H9 (cell line): ENCODE data around the gene MICOS13. TPM values are rescaled to one million over a fixed set of nuclear protein-coding genes. Genes with fewer than 3 reads are reported as not detected.

Source experiments
- DNase-seq: peaks from one replicate; pipeline ENCODE4 v3.0.0-alpha.2; 2017
- H2AFZ ChIP-seq: one replicate; pipeline ENCODE4 v1.6.1; 2013; ENCODE audit warnings: mild to moderate bottlenecking, low read length, control low read depth, moderate library complexity
- H2AK5ac ChIP-seq: 2 replicates; pipeline ENCODE4 v1.6.1; 2013; ENCODE audit warnings: low read length, control low read depth, mixed read lengths; ENCODE audit not compliant: insufficient read length
- H2BK120ac ChIP-seq: one replicate; pipeline ENCODE4 v1.6.1; 2013; ENCODE audit warnings: low read depth, mild to moderate bottlenecking, low read length, control low read depth, inconsistent platforms; ENCODE audit not compliant: poor library complexity, severe bottlenecking
- H2BK12ac ChIP-seq: 2 replicates; pipeline ENCODE4 v1.6.1; 2013; ENCODE audit warnings: low read length, control low read depth, mixed read lengths, low read depth; ENCODE audit not compliant: insufficient read length
- H2BK15ac ChIP-seq: 2 replicates; pipeline ENCODE4 v1.6.1; 2013; ENCODE audit warnings: low read depth, low read length, control low read depth
- H2BK20ac ChIP-seq: one replicate; pipeline ENCODE4 v1.6.1; 2013; ENCODE audit warnings: low read depth, mild to moderate bottlenecking, low read length, control low read depth, inconsistent platforms; ENCODE audit not compliant: poor library complexity, severe bottlenecking
- H2BK5ac ChIP-seq: 2 replicates; pipeline ENCODE4 v1.6.1; 2013; ENCODE audit warnings: low read length, control low read depth, mixed read lengths; ENCODE audit not compliant: insufficient read length
- H3K14ac ChIP-seq: 2 replicates; pipeline ENCODE4 v1.6.1; 2013; ENCODE audit warnings: low read length, control low read depth; ENCODE audit not compliant: insufficient read depth
- H3K18ac ChIP-seq: 2 replicates; pipeline ENCODE4 v1.6.1; 2013; ENCODE audit warnings: low read depth, mild to moderate bottlenecking, mixed read lengths, low read length, control low read depth; ENCODE audit not compliant: insufficient read length
- H3K23ac ChIP-seq: 2 replicates; pipeline ENCODE4 v1.6.1; 2013; ENCODE audit warnings: low read length, control low read depth, mixed read lengths, low read depth; ENCODE audit not compliant: insufficient read length
- H3K23me2 ChIP-seq: 2 replicates; pipeline ENCODE4 v1.6.1; 2013; ENCODE audit warnings: low read depth, mild to moderate bottlenecking, mixed read lengths, low read length, control low read depth; ENCODE audit not compliant: insufficient read length, poor library complexity, severe bottlenecking
- H3K27ac ChIP-seq: 2 replicates; pipeline ENCODE4 v1.5.1; 2013; ENCODE audit warnings: low read length, control low read depth, mixed read lengths, low read depth; ENCODE audit not compliant: insufficient read length
- H3K27me3 ChIP-seq: 2 replicates; pipeline ENCODE4 v1.6.1; 2013; ENCODE audit warnings: low read length, control low read depth, inconsistent platforms; ENCODE audit not compliant: insufficient read depth
- H3K4ac ChIP-seq: 2 replicates; pipeline ENCODE4 v1.6.1; 2013; ENCODE audit warnings: low read depth, mild to moderate bottlenecking, control low read depth, inconsistent platforms, low read length, moderate library complexity
- H3K4me1 ChIP-seq: 2 replicates; pipeline ENCODE4 v1.6.1; 2013; ENCODE audit warnings: low read length, control low read depth, inconsistent platforms; ENCODE audit not compliant: insufficient read depth
- H3K4me2 ChIP-seq: 2 replicates; pipeline ENCODE4 v1.6.1; 2013; ENCODE audit warnings: low read length, control low read depth, mixed read lengths; ENCODE audit not compliant: insufficient read length, insufficient read depth
- H3K56ac ChIP-seq: 2 replicates; pipeline ENCODE4 v1.6.1; 2013; ENCODE audit warnings: low read depth, mild to moderate bottlenecking, mixed read lengths, low read length, control low read depth; ENCODE audit not compliant: insufficient read length
- H3K79me1 ChIP-seq: 2 replicates; pipeline ENCODE4 v1.6.1; 2013; ENCODE audit warnings: low read depth, mild to moderate bottlenecking, moderate library complexity, low read length, control low read depth, inconsistent platforms; ENCODE audit not compliant: insufficient read depth, poor library complexity, severe bottlenecking
- H3K79me2 ChIP-seq: 2 replicates; pipeline ENCODE4 v1.6.1; 2013; ENCODE audit warnings: low read length, control low read depth, inconsistent platforms; ENCODE audit not compliant: insufficient read depth
- H3K9ac ChIP-seq: 2 replicates; pipeline ENCODE4 v1.6.1; 2013; ENCODE audit warnings: low read length, control low read depth, mixed read lengths; ENCODE audit not compliant: insufficient read length; ENCODE audit errors: extremely low read depth
- H3K9me3 ChIP-seq: one replicate; pipeline ENCODE4 v1.6.1; 2013; ENCODE audit warnings: low read depth, low read length, inconsistent platforms; ENCODE audit not compliant: control insufficient read depth
- H3T11ph ChIP-seq: one replicate; pipeline ENCODE4 v1.6.1; 2013; ENCODE audit warnings: mild to moderate bottlenecking, low read length, control low read depth, inconsistent platforms
- H4K20me1 ChIP-seq: one replicate; pipeline ENCODE4 v1.6.1; 2013; ENCODE audit not compliant: control insufficient read depth, insufficient read length, insufficient read depth
- H4K5ac ChIP-seq: 2 replicates; pipeline ENCODE4 v1.6.1; 2013; ENCODE audit warnings: low read depth, mild to moderate bottlenecking, mixed read lengths, low read length, control low read depth; ENCODE audit not compliant: insufficient read length
- H4K8ac ChIP-seq: replicated peaks from 2 replicates; pipeline ENCODE4 v1.6.1; 2013; ENCODE audit warnings: low read length, control low read depth, mixed read lengths, low read depth; ENCODE audit not compliant: insufficient read length
- H4K91ac ChIP-seq: 2 replicates; pipeline ENCODE4 v1.6.1; 2013; ENCODE audit warnings: low read depth, mild to moderate bottlenecking, moderate library complexity, mixed read lengths, low read length, control low read depth; ENCODE audit not compliant: insufficient read length
- H3K27ac Mint-ChIP-seq, 3 experiments: 2 replicates in 2 of 3; 3 replicates in 1 of 3; pipeline ENCODE4 v1.8.0; 2020 to 2021; ENCODE audit warnings: mixed read lengths in 3 of 3, mild to moderate bottlenecking in 1 of 3, moderate library complexity in 1 of 3
- H3K27me3 Mint-ChIP-seq: 2 replicates; pipeline ENCODE4 v1.8.0; 2021; ENCODE audit warnings: low read depth, mild to moderate bottlenecking, moderate library complexity, mixed read lengths
- H3K36me3 Mint-ChIP-seq, 3 experiments: 2 replicates in 2 of 3; 3 replicates in 1 of 3; pipeline ENCODE4 v1.8.0; 2020 to 2021; ENCODE audit warnings: low read depth in 3 of 3, mixed read lengths in 3 of 3; ENCODE audit not compliant: insufficient read depth in 1 of 3
- H3K4me1 Mint-ChIP-seq, 2 experiments: 2 replicates each; pipeline ENCODE4 v1.8.0; 2020; ENCODE audit warnings: mixed read lengths in 2 of 2
- H3K4me3 Mint-ChIP-seq, 2 experiments: 2 replicates in 1 of 2; 3 replicates in 1 of 2; pipeline ENCODE4 v1.8.0; 2020 to 2021; ENCODE audit warnings: mild to moderate bottlenecking in 2 of 2, mixed read lengths in 2 of 2, moderate library complexity in 1 of 2
- H3K9me3 Mint-ChIP-seq, 2 experiments: 2 replicates in 1 of 2; 3 replicates in 1 of 2; pipeline ENCODE4 v1.8.0; 2020; ENCODE audit warnings: mild to moderate bottlenecking in 2 of 2, mixed read lengths in 2 of 2, moderate library complexity in 1 of 2
- CTCF ChIP-seq: fragments of 200-600 bp; sonication (generic); conservative IDR thresholded peaks from 3 replicates; pipeline ENCODE4 v1.8.0; 2021; ENCODE audit warnings: antibody characterized with exemption, mild to moderate bottlenecking
- WGBS: extraction: QIAGEN DNeasy Blood & Tissue Kit; methylation state at CpG from one replicate; pipeline ENCODE4 v1.1.7; 2013; ENCODE audit warnings: missing lambda C conversion rate, low lambda C conversion rate, mixed read lengths; ENCODE audit not compliant: insufficient read length; ENCODE audit errors: extremely low coverage; 5-methylcytosine and 5-hydroxymethylcytosine counted together
- total RNA-seq: library from RNA; stranded (reverse); gene quantifications from 2 replicates; pipeline ENCODE4 v1.2.1, GENCODE V29; 2021

Gene MICOS13
- total RNA-seq, 1 experiment from 2014 or later = 23.8 TPM

- Histone ChIP-seq H4K20me1 (no peaks in the 10 kb centered on the region), H3K14ac (no peak overlapping the region), H4K5ac (no peak overlapping the region), H3K27me3 (no peaks in the 10 kb centered on the region), H3K18ac (no peak overlapping the region), H3K23ac (no peak overlapping the region), H4K91ac (no peak overlapping the region), H2BK120ac (no peak overlapping the region), H3K27ac (no peak overlapping the region), H3K56ac (no peak overlapping the region), H3K23me2 (no peaks in the 10 kb centered on the region), H2BK20ac (no peak overlapping the region), H3K9me3 (no peaks in the 10 kb centered on the region), H3K79me2 (no peaks in the 10 kb centered on the region), H2BK5ac (no peak overlapping the region), H2AFZ (no peak overlapping the region), H3K9ac (no peak overlapping the region), H2BK12ac (no peak overlapping the region), H2AK5ac (no peak overlapping the region), H3K4me1 (no peaks in the 10 kb centered on the region), H2BK15ac (no peak overlapping the region), H4K8ac (no peak overlapping the region), H3T11ph (no peak overlapping the region), H3K4ac (no peak overlapping the region), H3K79me1 (no peaks in the 10 kb centered on the region), H3K4me2 (no peak overlapping the region)
- Mint-ChIP-seq H3K27me3 (peaks cover 4% of the 10 kb centered on the region; the same call in 1 of the 2 replicates), H3K36me3 (peaks cover 45 to 70% (median 60%) of the 10 kb centered on the region in 3 experiments), H3K9me3 (peaks cover 3 to 12% of the 10 kb centered on the region in 2 experiments; a peak in 3 of 5 replicates), H3K27ac (peak overlapping the region in 1 of 3 experiments; percentile 40; a peak in 1 of 7 replicates), H3K4me3 (no peak overlapping the region), H3K4me1 (peaks cover 0 to 3% of the 10 kb centered on the region in 2 experiments; a peak in 1 of 4 replicates)
- no peak for DNase-seq
- no CpG with 5 or more reads among the region's 38 CpGs for WGBS
- TF ChIP-seq CTCF = no peak
Measured at GRCh38 chr19:5698635-5699422, 18.5 kb upstream of the MICOS13 start.
